KG1 (cell line): ENCODE measurements around the gene TSHZ2.
A peak's percentile ranks its signal among the peaks of the same experiment; 100 is the strongest.
"Not testable (repeated sequence)": the region's sequence is repeated elsewhere in the genome, so short reads cannot be mapped to it uniquely, and the experiment has no call there.

Experiments
- DNase-seq: peaks from one replicate; lab custom pipeline; 2025; lab: John Stamatoyannopoulos, UW

Gene TSHZ2

DNA sequence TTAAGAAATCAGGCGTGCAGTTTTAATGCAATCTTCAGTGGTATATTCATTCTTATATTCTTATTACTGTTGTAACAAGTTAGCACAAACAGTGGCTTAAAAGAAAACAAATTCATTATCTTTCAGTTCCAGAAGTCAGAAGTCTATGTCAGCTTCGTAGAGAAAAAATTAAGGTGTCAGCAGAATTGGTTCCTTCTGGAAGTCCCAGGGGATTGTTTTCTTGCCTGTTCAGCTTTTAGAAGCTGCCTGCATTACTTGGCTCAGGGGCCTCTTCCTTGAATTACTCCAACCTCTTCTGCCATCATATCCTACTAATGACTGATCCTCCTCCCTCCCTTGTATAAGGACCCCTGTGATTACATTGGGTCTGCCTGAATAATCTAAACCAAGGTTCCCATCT is 377.6 kb downstream of the TSHZ2 start:
- no peak for DNase-seq

DNA sequence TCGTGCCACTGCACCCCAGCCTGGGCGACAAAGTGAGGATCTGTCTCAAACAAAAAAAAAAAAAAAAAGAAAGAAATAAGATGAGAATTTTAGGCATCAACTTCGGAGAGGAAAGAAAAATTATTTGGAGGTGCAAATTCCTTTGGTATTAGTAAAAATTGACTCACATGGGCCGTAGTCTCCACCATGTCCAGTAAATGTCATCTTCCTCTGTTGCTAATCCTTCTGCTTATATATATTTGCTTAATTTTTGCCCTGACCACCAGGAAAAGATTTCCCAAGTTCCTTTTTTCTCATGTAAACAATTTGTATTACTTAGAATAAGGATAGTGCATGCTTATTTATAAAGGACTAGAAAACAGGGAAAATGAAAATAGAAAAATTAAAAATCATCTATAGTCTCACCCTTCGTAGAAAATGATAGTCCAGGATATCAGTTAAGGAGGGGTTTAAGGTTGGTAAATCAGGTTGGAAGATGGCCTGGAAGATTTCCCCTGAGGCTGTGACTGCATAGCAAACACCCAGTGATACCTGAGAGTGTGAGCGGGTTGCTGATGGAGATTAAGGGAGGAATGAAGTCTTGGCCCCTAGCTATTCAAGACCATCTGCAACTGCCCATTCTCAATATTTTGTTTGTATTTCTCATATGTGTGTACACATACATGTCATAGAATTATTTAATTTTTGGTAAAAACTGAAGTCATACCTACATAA is 380.7 kb downstream of the TSHZ2 start:
- DNase-seq = no peak

DNA sequence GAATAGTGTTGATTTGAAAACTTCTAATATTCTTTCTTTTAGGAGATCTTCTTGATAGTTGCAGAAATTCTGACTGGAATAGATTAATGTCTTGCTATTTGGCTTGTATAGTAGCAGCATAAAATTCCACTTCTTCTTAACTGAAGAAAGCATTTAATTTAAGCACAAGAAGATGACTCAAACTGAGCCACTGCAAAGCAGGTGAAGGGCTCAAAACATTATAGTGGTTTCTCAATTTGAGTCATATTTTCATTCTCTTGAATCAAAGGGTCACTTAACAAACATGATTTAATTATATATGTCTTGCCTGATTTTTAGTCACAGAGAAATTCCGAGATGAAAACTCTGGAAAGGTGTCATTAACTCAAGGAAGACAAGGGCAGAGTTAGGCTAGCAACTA is 382.2 kb downstream of the TSHZ2 start:
- no peak for DNase-seq

DNA sequence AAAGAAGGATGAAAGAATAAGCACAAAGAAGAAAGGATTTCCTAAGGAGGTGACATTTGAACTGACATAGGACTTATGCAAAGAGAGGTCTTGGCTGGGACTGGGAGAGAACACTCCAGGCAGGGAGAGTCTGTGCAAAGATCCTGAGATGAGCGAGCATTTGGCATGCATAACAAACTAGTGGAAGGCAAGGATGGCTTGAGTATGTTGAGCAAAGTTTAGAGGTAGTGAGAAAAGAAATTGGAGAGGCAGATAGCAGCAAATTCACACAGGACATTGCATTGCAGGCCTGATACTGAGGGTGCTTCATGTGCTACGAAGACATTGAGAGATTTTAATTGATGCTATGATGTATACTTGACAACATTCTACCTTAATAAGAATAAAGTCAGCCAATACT is 383.6 kb downstream of the TSHZ2 start:
- no peak for DNase-seq

DNA sequence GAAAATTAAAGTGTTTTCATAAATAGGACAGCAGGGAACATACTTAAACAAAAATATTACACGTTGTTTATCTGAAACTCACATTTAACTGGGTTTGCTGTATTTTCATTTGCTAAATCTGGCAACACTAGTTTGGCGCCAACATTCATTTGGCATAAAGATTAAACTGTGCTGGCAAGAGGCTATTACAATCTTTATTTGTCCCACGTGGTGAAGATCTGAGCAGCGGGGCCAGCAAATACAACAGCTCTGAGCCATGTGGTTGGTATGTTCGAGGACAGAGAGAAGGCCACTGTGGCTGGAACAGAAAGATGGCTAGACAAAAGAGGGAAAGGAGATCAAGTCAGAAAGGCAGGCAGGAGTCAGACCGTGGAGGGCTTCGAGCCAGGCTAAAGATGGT is 387.3 kb downstream of the TSHZ2 start:
- no peak for DNase-seq

DNA sequence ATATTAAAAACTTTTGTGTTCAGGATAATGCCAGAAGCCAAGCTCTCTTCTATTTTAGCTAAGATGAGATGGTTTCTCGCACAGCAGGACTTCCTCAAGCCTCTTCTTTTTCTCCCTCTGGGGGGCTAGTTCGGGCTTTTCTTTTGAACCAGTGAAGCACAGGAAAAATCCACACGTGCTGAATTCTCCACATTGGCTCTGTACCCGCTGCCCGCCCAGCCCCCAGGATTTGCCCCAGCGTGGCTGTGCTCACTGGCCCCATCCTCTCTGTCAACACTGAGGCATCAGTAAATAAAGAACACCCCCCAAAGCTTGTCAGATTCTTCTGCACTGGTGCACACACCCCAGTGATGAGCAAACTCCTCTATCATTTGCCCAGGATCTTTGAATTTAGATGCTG is 388.7 kb downstream of the TSHZ2 start:
- no peak for DNase-seq

DNA sequence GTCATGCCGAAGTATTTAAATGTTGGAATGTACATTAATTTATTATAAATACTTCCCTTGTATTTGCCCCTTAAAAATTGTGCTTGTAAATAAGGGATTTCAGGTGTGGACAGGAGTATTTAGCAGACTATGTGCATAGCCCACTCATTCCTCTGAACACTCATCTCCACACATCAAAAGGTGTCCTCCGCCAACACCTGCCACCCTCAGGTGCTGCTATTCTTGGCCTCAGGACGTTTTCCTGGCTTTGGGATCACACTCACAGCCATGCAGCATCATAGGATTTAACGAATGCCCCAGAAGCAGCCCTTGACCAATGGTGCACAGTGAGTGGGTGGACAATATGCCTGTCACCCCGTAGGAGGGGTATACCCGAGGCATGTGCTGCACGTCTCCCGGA is 390.6 kb downstream of the TSHZ2 start:
- no peak for DNase-seq

DNA sequence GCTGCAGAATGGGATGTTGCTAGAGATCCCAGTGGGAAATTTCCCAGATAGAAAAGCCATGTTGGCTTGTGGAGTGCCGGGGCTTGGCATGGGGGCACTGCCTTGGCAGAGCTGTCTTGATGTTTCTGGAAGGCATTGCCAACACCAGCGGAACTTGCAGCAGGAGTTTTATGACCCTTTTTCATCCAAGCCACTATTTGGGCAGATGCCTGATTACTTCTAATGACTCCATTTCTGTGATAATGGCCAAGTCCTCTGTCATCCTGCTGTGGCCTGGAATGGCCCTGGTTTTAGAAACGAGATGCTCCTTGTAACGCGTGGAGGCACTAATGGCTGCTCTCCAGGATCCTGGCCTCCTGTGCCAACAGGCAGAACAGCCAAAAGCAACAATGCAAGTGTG is 392.5 kb downstream of the TSHZ2 start:
- no peak for DNase-seq

DNA sequence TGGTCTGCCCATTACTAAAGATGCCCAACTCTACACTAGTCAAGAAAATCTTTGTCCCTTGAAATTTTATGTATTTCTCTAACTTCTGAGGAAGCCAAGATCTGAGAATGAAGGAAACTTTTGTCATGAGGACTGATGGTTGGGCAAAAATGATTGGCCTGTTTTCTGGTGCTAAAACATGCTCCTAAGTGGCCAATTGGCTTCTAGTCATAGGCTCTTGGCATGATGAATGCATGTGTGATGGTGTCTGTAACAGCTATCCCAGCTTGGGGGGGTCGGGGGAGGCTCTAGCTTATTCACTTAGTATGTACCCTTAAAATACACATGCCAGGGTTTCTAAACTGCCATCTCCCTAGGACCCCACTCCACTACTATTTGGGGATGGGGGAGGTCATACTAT is 392.9 kb downstream of the TSHZ2 start:
- DNase-seq = no peak

DNA sequence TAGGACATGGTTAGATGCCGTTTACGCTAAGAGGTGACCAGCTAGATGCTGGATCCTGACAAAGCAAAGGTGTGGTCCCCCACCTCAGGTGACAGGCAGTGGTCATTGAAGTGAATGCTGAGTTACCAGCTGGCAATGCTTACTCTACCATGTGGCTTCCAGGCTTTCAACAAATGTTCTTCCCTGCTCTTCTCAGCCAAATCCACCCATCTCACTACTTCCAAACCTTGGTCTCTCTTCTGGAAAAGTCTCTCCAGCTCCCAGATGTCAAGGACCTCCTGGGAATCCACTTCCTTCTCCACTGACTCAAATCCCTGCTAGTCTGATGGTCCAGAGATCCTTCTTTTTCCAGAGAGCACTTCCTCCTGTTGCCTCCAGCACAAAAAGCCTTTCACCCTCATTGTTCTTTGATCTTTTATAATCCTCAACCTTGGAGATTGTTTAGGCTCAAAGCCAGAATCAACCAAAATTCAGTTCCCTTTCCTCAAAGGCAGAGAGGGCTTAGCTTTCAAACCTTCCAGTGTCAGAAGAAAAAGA is 393.4 kb downstream of the TSHZ2 start:
- no peak for DNase-seq

DNA sequence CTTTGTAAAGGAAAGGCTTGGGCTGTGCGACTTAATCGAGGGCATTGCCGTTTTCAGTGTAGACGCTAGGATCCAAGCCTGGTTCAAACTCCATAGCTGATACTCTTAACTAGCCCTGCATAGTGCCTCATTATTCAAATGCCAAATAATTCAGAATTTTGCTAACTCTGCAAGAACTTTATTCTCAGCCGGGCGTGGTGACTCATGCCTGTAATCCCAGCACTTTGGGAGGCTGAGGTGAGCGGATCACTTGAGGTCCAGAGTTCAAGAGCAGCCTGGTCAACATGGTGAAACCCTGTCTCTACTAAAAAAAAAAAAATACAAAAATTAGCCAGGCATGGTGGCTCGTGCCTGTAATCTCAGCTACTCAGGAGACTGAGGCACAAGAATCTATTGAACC is 394.8 kb downstream of the TSHZ2 start:
- DNase-seq = not testable (repeated sequence)

DNA sequence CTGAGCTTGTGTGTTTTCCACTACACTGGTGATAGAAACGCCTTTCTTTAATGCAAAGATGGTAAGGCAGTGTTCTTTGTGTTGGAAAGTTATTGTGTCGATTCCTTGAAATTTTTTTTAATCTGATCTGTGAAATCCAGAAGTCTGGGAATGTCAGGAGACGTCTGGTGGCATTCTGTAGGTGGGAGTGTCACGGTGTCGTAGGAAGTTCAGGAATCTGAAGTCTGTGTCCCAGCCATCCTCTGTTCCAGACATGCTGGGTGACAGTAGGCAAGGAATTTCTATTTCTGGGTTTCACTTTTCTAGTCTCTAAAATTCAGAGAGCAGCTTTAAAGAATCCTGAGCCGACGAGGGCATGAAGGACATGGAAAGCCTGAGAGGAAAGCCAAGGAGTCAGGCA is 397.7 kb downstream of the TSHZ2 start:
- no peak for DNase-seq

DNA sequence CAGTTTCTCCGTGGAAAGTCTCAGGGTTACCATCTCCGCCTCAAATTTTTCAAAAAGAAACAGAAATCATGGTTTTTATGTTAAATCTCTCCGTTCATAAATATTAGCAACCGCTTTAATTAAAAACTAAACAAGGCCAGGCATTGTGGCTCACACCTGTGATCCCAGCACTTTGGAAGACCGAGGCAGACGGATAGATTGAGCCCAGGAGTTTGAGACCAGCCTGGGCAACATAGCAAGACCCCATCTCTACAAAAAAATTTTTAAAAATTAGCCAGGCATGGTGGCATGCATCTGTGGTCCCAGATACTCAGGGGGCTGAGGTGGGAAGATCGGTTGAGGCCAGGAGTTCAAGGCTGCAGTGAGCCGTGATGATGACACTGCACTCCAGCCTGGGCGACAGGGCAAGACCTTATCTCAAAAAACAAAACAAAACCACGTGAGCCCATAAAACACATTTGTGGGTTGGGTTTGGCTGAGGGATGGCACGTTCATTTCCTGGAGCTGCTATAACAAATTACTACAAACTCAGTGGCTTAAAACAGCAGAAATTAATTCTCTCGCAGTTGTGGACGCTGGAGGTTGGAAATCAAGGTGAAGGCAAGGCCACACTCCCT is 398.3 kb downstream of the TSHZ2 start:
- DNase-seq = peak; percentile 6

DNA sequence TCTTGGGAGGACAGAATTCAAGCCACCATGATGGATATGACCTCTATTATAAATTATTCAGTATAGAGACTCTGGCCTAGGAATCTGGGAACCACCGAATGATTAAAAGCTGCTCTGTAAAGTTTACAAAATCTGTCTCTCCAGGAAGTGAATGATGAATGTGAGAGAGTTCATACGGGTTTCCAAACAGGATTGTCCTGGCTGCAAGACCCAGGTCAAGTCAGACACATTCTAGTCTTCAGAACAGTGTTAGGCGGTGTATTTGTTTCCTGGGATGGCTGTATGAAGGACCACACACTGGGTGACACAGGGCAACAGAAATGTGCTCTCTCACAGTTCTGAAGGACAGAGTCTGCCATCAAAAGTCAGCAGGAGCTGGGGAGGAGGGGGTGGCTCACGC is 399.1 kb downstream of the TSHZ2 start:
- DNase-seq = no peak

DNA sequence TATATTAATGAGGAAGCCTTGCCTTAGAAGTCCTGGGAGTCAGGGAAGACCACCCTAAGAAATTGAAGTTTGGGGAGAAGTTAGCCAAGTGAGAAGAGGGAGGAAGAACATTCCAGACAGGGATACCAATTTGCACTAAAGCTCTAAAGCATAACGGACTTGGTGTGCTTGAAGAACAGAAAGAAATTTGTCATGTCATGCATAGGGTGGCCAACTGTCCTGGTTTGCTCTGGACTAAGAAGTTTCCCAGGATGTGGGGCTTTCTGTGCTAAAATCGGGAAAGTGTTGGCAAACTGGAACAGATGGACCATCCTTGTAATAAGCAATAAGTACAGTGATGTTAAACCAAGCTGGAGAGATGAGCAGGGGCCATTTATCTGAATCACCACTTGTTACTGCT is 403.9 kb downstream of the TSHZ2 start:
- DNase-seq = no peak

DNA sequence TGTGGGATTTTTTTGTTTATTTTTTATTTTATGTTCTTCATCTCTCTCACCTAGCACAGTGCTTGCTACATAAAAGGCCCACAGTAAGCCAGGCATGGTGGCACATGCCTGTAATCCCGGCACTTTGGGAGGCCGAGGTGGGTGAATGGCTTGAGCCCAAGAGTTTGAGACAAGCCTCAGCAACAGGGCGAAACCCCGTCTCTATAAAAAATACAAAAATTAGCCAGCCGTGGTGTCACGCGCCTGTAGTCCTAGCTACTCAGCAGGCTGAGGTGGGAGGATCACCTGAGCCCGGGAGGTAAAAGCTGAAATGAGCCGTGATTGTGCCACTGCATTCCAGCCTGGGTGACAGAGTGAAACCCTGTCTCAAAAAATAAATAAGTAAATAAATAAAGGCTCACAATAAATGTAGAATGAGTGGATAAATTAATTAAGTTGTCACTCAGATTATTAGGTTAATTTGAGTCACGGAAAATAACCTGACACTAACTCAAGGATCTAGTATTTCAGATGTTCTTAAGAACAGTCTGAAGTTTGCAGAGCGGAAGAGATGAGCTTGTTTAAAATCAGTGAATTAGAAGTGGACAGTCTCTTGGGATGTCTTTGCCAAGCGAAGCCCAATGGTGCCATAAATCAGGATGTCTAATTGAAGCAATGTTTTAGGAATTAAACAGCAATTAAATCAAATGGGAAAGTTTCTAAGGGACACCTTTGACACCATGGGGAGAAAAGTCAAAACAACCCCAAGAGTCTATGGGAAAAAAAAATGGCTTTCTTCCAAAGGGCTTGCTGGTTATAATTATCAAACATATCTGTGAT is 407.1 kb downstream of the TSHZ2 start:
- no peak for DNase-seq

DNA sequence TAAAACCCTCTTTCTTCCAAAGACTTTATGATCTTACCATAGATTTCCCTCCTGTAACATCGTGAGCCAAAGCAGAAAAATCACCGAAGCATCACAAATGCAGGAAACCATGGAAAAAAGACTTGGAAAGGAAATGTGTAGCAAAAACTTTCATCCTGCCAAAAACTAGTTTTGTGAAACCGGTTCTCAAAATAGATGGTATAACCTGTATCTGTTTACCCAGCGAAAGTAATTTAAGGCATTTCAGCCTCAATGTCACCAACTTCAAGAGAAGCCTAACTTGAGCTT is 407.6 kb downstream of the TSHZ2 start:
- DNase-seq = no peak

DNA sequence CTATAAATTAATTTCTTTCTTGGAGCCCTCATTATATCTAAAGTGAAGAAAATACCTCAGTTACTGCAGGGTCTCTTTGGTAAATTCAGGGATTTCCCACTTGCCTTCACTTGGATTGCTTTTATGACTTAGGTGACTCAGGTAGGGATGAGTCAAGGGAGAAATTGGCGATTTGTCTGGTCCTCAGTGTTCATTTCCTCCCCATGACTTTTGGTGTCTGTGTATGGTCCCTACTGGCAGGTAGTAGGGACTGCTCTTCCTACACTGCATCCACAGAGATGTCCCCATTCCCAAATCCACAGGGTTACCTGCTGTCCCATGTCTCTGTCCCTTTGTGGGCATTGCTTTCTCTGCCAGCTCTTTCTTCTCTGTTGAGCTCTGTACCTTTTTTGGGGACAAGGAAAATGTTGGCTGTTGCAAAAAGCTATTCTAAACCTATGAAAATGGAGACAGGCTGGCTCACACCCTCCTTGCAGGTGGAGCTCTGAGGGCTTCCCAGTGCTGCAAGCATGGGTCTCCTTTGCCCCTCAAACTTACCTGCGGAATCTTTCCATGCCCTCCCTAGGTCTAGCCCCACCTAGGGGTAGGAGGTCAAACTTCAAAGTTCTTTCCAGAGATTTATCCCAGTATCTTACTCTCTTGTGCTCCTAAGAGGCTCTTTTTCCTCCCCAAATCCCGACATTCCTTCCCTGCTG is 409.6 kb downstream of the TSHZ2 start:
- no peak for DNase-seq

DNA sequence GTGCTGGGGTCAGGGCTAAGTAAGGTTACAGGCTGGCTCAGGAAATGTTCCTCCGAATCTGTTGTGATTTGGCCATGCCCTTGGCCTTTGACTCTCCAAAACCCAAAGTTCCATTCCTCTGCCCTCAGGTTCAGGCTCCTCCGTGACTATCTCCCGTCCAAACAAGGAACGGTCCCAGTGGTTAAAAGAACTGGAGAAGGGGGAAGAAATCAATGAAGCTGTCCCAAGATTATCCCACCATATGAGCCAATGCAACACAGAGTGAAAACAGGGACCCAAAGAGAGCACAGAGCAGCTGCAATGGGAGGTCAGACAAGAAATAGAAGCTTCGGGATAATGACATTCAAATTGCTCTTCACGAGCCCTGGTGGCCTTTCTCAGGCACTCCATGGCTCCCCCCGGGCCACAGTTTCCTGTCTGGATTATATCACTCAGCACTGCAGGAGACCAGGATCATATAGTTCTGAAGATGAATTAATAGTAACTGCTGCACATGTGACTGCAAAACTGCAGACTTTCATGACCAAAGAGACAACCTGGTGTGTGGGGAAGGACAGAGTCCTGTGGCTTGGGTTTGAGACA is 410.2 kb downstream of the TSHZ2 start:
- DNase-seq = no peak

DNA sequence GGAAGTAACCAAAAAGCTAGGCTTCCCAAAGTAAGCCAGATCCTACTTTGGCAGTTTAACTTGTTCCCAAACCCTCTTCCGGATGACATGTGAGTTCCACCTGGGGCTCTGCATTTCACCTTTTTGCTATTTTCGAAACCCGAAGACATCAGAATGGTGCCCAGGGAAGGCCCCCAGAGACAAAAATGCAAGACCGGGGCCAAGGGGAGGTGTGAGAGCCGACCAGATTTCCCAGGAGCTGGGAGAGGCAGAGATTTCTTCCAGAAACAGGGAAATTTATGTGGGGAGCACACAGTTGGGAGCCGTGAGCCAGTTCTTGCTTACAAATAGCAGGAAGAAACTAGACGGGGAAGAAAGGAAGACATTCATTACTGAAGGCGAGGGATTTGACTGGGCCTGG is 411.8 kb downstream of the TSHZ2 start:
- no peak for DNase-seq

DNA sequence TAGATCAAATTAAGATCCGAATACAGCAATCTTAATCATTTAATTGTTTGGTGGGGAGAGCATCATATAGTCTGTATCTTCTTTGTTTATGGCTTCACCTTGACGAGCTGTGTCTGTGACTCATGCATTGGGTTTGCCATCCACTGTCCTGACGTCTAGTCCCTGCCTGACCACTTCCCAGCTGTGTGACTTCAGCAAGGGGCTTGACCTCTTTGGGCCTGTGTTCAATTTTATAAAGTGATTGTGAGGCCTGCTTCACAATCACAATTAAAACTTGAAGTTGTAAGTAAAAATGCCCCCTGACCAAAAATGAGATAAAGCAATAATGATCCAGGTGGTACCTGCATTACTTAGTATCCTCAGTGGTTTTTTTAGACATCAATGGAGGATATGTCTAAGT is 412.2 kb downstream of the TSHZ2 start:
- DNase-seq = no peak
